ENCODE results near the gene TMEM119.
"Not testable (repeated sequence)": the region's sequence is repeated elsewhere in the genome, so short reads cannot be mapped to it uniquely, and the experiment has no call there.

TMEM119 gene

GRCh38 chr12:108599948-108600701 lies 2.2 kb upstream of the TMEM119 start:
- no peak for DNase-seq (ENCODE audit: low spot score)

GRCh38 chr12:108599541-108599940 lies 1.7 kb upstream of the TMEM119 start:
- DNase-seq (ENCODE audit: low spot score), result no peak

- no peak for DNase-seq (ENCODE audit: low spot score)
Measured at GRCh38 chr12:108598553-108599250, 818 bp upstream of the TMEM119 start.

GRCh38 chr12:108596854-108597558 lies 878 bp downstream of the TMEM119 start:
- no peak for DNase-seq (ENCODE audit: low spot score)

GRCh38 chr12:108595711-108596647 lies 1.9 kb downstream of the TMEM119 start:
- DNase-seq (ENCODE audit: low spot score), result no peak

GRCh38 chr12:108594960-108595710 lies 2.7 kb downstream of the TMEM119 start:
- DNase-seq (ENCODE audit: low spot score), result no peak

- DNase-seq (ENCODE audit: low spot score), result no peak
Measured at GRCh38 chr12:108594323-108594903, 3.5 kb downstream of the TMEM119 start.

GRCh38 chr12:108592033-108592909 lies 5.6 kb downstream of the TMEM119 start:
- no peak for DNase-seq (ENCODE audit: low spot score)

GRCh38 chr12:108591267-108591980 lies 6.5 kb downstream of the TMEM119 start:
- no peak for DNase-seq (ENCODE audit: low spot score)

GRCh38 chr12:108590463-108590862 lies 7.4 kb downstream of the TMEM119 start:
- DNase-seq (ENCODE audit: low spot score), result not testable (repeated sequence)

- DNase-seq (ENCODE audit: low spot score), result no peak
Measured at GRCh38 chr12:108589840-108590229, 8.0 kb downstream of the TMEM119 start.

GRCh38 chr12:108589028-108589839 lies 8.7 kb downstream of the TMEM119 start:
- no peak for DNase-seq (ENCODE audit: low spot score)

- no peak for DNase-seq (ENCODE audit: low spot score)
Measured at GRCh38 chr12:108587826-108588225, 10.1 kb downstream of the TMEM119 start.

- DNase-seq (ENCODE audit: low spot score), result no peak
Measured at GRCh38 chr12:108586306-108586705, 11.6 kb downstream of the TMEM119 start.

GRCh38 chr12:108585864-108586263 lies 12.0 kb downstream of the TMEM119 start:
- no peak for DNase-seq (ENCODE audit: low spot score)

- DNase-seq (ENCODE audit: low spot score), result no peak
Measured at GRCh38 chr12:108584456-108585065, 13.3 kb downstream of the TMEM119 start.

GRCh38 chr12:108583991-108584390 lies 13.9 kb downstream of the TMEM119 start:
- no peak for DNase-seq (ENCODE audit: low spot score)
